ENCODE data around the gene IL22.

The IL22 gene, protein sequence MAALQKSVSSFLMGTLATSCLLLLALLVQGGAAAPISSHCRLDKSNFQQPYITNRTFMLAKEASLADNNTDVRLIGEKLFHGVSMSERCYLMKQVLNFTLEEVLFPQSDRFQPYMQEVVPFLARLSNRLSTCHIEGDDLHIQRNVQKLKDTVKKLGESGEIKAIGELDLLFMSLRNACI

DNA sequence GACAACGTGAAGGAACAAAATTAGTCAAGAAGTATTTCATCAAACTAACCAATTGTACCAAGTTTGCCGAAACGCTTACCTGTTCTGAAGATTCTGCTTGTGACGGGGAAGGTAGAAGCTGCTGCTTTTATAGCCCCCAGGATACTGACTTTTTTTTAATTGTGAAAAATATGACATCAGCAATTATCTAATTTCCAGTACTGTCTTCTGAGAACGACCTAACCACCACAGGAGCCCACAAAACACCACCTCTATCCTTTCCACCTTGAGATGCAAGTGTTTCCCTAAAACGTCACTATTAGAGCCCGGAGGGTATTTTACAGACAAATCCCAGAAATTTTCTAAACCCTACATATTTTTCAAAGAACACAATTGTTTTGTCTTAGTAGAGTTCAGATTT lies at the start of gene IL22:
Gene IL22 (minus strand): TSS at position 101 of the 400 bp plus-strand sequence. CDS start 156 bp downstream, outside the sequence.
- POLR2A ChIA-PET = no interaction called here
- TF ChIP-seq, protein P1, sequence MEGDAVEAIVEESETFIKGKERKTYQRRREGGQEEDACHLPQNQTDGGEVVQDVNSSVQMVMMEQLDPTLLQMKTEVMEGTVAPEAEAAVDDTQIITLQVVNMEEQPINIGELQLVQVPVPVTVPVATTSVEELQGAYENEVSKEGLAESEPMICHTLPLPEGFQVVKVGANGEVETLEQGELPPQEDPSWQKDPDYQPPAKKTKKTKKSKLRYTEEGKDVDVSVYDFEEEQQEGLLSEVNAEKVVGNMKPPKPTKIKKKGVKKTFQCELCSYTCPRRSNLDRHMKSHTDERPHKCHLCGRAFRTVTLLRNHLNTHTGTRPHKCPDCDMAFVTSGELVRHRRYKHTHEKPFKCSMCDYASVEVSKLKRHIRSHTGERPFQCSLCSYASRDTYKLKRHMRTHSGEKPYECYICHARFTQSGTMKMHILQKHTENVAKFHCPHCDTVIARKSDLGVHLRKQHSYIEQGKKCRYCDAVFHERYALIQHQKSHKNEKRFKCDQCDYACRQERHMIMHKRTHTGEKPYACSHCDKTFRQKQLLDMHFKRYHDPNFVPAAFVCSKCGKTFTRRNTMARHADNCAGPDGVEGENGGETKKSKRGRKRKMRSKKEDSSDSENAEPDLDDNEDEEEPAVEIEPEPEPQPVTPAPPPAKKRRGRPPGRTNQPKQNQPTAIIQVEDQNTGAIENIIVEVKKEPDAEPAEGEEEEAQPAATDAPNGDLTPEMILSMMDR (IDR thresholded peaks at IDR 0.05; ENCODE audit: control extremely low read depth, extremely low read depth, low read depth, missing control alignments) = no peak
- CTCF ChIA-PET = interaction anchor here (1.5 kb wide), 1 partner anchor 37 kb away, joined by 3 read pairs; no protein-coding TSS in a partner anchor
- DNase-seq (ENCODE audit: extremely low spot score) = no peak

DNA sequence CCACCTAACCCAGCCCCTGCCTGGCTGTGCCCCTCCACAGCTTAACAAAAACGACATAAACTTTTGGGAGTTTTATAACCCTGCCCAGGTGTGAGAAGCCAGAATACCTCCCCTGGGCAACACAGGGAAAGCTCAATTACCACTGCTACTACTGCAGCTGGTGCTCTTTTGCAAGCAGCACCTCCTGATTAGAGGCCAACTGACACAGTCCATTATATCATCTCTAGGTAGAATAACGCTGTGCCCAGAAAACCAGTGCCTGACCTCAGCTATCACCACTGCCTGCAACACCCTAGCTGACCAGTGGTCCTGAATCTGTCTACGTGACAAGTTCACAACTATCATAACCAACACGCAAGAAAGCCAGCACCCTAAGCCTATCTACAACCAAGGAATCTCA lies 44.5 kb upstream of the IL22 start:
- no peak for DNase-seq (ENCODE audit: extremely low spot score)
- TF ChIP-seq, protein P1 (IDR thresholded peaks at IDR 0.05; ENCODE audit: control extremely low read depth, extremely low read depth, low read depth, missing control alignments) = no peak
- CTCF ChIA-PET = interaction anchor here (0.7 kb wide), 1 partner anchor 13 kb away, joined by 3 read pairs; no protein-coding TSS in a partner anchor
- POLR2A ChIA-PET = no interaction called here

DNA sequence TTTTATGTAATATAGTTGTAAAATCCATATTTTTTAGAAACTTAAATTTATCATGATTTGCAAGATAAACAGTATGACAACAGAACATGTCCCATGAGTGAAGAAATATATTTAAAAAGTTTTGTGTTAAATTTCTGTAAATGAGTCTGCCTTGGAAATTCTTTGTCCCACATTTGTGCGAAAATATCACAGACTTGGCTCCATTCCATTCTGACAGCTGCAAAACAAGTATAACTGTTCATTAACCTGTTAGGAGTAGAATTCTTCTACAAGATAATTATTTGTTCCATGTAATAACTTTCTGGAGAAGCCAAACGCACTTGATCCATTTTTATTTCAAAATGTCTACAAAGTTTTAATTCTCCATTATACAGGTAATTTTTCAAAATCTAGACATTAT lies 40.8 kb upstream of the IL22 start:
- no peak for DNase-seq (ENCODE audit: extremely low spot score)

DNA sequence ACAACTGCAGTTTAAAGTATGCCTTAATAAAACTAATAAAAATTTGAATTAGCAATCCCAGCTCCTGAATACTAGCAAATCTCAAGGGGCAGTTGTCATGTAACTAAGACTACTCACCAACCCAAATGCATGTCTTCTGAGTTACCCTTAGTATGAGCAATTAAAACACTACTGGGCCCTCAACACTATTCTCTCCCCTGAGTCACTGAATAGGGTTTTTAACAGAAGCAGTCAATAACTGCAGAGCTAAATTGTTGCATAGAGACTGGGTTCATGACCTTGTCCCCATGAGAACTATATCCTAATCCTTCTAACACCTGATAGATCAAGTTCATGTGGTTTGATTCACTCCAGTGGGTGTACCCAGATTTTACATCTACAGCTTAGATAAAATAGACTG lies 39.9 kb upstream of the IL22 start:
- DNase-seq (ENCODE audit: extremely low spot score) = no peak
- ChIA-PET CTCF (interaction anchor here (1.1 to 3.8 kb wide), 7 partner anchors 9 to 24 kb away, joined by 3 to 15 read pairs (median 4); no protein-coding TSS in a partner anchor), POLR2A (no interaction called here)
- TF ChIP-seq, protein P1 (IDR thresholded peaks at IDR 0.05; ENCODE audit: control extremely low read depth, extremely low read depth, low read depth, missing control alignments) = no peak

More for the DNA sequence above, 40.8 kb upstream of the IL22 start:
- CTCF ChIA-PET = interaction anchor here (1.2 to 2.1 kb wide), 3 partner anchors 9 to 16 kb away, joined by 3 to 5 read pairs (median 4); no protein-coding TSS in a partner anchor
- TF ChIP-seq, protein P1 (IDR thresholded peaks at IDR 0.05; ENCODE audit: control extremely low read depth, extremely low read depth, low read depth, missing control alignments) = no peak
- POLR2A ChIA-PET = no interaction called here

DNA sequence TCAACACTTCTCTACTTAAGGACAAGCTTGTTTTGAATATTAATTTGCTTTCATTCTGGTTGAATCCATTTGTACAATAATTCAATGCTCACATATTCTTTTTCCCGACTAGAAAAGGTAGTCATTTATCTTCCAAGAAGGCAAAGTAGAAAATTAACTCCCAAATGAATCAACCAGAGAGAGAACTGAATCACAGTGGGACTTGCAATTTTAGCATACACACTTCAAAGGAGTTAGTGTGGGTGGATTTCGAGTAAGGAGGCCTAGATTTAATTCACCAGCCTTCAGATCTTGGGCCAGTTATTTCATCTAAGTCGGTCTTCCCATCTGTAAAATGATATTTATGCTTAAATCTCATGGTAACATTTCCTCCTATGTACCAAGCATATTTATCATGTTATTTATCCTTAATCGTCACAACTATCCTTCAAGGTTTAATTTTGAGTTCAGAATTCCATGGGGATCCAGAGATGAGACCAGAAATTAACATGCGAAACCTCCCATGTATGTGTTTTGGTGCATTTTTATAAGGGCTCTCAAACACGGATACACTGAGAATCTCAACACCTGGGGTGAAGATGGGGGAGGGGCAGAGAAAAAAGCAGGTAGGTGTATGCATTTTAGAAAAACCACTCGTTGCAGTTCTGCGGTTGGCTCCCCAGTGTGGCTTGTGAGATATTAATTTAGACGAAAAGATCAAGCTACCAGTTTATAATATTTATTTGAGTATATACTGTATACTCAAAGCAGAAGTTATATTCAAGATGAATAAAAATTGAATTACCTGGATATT lies 38.9 kb upstream of the IL22 start:
- DNase-seq (ENCODE audit: extremely low spot score) = no peak
- CTCF ChIA-PET = interaction anchor here (1.3 to 3.8 kb wide), 3 partner anchors 19 to 25 kb away, joined by 4 to 15 read pairs (median 6); no protein-coding TSS in a partner anchor
- POLR2A ChIA-PET = no interaction called here
- TF ChIP-seq, protein P1 (IDR thresholded peaks at IDR 0.05; ENCODE audit: control extremely low read depth, extremely low read depth, low read depth, missing control alignments) = no peak

DNA sequence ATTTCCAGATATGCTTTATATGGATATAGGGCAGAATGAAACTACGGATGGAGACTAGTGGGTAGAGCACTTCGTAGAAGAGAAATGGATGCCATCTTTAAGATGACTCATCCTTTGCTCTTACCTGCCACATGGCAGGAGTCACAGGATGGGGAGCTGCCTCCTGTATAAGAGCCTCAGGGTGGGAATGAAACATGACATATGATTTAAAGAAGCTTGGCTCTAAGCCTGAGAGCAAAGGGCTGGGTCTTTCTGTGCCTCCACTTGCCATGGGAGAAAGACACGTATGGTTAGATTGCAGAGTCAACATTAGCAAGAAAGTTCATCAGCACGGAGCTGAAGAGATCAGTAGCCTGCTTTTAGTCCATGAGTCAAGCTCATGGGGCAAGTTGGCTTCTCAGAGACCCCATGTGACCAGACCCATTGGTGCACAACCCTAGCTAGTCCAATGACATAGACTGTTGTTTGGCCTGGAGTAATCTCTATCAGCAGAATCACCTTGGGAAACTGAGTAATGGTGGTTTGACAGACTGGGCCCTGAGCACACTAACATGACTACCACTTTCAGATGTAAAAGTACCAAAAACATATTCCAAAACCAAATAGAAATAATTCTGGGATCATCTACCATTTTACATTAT lies 38.1 kb upstream of the IL22 start:
- DNase-seq (ENCODE audit: extremely low spot score) = no peak
- ChIA-PET POLR2A (no interaction called here), CTCF (interaction anchor here (1.2 to 3.8 kb wide), 7 partner anchors 14 to 68 kb away, joined by 3 to 15 read pairs (median 4); partner anchors contain the start of gene IL22)
- TF ChIP-seq, protein P1 (IDR thresholded peaks at IDR 0.05; ENCODE audit: control extremely low read depth, extremely low read depth, low read depth, missing control alignments) = no peak
